Activated CD4-positive, alpha-beta T cell treated with anti-CD3 and anti-CD28 coated beads, Interleukin-10, Interleukin-2, amounts not matched to agents 100 ng/mL and 50 ng/mL, durations not matched to agents 16 hours and 8 hours (primary cell): Measurements from ENCODE around the gene AKAP6.

Source experiments
- DNase-seq: peaks from one replicate; pipeline ENCODE4 v3.0.0-alpha.2; 2020

Gene AKAP6

DNA sequence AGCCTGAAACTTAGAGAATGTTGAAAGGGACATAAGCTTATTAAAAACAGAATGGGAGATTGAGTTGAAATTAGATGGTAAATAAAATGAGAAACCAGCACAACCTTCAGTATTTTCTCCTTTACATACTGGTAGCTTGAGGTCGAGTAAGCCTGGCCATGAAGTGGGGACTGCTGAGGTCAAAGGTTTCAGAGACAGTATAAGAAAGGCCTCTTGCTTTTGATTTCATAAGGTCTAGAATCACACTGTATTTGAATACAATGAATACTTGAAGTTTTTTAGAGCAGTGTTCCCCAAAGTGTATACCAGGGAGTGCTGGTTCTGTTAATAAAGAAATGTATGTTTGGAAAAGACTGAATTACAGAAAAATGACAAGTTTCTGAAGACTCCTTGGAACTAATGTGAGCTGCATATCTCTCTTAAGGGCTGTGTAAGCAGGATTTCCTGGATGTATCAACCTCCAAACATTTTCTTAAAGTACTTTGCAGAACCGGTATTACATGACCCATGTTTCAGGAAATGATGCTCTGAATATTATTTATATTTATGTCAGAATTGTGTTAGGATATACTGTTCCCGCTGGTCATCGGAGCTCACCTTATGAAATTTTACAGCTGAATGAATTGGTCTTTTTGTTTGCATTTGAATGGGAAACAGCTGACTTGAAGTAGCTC is 85.0 kb downstream of the AKAP6 start:
- no peak for DNase-seq

DNA sequence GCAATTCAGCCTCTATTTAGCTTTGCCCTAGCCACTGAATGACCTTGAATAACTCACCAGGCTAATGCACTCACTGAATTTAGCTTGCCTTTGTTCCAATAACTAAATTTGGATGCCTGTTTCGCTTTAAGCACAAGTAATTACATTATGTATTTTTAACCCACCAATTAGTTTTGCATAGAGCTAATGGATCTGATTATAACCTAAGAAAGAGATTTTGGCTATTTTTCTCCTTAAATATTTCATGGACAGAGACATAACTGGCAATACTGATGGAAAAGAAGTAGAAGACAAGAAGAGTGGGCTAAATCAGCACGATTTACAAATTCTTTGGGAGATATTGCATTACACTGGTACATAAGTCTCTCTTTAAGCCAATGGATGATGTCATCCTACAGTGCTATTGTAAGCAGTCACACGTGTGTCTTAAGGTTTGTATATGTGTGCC is 85.7 kb downstream of the AKAP6 start:
- no peak for DNase-seq

DNA sequence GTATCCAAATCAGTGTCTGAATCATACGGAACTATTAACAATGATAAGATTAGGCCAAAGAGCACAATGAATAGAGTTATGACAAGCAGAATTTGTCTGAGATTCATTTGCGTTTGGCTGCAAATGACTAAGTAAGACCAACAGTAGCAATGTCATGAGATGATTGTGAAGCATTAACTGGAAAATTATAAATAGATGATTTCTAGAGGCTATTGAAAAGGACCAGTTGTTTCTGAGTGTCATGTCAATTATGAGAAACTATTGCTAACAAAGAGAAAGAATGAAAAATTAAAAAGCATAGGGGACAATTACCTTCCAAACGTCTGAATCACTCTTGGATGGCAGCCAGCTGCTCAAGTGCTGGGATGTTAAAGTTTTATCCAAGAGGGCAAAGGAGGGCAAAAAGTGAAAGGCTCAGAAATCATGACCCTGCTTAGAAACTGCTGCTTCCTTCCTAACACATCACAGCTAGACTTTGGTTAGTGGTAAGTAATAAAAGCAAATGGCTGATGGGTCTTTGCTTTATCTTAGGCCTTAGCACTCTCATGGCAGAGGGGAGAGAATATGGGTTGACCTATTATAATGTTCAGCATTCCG is 89.0 kb downstream of the AKAP6 start:
- no peak for DNase-seq

DNA sequence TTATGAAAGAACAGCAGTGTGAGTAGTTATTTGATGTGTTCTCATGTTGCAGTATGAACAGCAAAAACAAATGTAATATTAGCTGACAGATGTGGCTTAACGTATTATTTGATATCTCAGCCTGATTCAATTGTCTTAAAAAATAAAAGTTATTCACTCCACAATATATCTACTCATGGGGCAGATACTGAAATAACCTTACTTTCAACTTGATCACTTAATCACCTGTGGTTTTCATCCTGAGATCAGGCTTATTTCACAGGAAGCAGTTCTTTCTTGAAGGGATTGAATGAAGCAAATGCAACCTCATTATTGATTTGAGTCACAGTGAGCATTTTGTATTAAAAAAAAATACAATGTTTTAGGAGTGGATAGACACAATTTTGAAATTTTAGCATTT is 90.3 kb downstream of the AKAP6 start:
- no peak for DNase-seq

DNA sequence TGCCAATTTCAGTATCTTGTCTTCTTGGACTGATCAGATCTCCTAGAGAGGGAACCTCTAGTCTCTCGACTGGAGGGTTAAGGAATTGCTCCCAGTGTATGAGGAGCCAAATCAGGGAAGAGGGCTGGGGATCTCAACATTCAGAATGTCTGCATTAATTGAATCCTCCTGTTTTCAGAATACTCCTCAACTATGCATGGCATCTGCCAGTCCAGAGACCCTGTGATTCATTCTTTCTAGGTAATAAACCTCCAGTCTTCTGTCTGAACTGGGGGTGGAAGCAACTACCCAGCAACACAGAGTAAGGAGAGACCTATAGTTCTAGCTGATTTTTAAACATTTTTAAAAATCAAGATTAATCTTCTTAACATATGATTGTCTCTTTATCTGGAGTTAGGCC is 92.7 kb downstream of the AKAP6 start:
- no peak for DNase-seq

DNA sequence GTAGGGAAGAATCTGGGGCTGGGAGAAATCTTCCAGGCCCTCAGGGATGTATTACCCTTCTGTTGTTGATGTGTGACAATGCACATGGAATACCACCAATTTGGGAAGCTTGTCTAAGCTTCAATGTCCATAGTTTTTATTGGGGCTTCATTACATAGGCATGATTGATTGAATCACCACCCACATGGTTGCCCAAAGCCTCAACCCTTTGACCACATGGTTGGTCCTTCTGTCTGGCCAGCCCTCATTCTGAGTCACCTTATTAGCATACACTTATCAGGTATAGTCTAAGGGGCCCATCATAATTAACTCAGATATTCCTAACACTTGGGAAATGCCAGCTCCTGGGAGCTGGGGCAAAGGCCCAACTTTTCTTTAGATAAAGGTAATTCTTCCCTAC is 93.3 kb downstream of the AKAP6 start:
- DNase-seq, result no peak

DNA sequence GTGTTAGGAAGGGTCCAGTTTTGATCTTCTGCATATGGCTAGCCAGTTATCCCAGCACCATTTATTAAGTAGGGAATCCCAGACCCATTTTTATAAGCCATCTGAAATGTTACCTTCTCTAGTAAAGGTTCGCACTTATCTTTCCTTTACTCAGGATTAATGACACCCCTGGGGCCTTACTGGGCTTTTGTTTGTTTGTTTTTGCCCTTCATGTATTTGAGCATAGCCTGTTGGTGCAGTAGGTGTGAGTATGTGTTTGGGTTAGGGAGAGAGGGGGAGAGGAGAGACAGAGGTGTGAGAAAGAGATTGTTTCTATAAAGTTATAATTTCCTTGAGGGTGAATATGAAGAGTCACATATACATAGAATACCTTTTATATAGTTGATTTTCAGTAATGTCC is 96.9 kb downstream of the AKAP6 start:
- DNase-seq, result no peak

DNA sequence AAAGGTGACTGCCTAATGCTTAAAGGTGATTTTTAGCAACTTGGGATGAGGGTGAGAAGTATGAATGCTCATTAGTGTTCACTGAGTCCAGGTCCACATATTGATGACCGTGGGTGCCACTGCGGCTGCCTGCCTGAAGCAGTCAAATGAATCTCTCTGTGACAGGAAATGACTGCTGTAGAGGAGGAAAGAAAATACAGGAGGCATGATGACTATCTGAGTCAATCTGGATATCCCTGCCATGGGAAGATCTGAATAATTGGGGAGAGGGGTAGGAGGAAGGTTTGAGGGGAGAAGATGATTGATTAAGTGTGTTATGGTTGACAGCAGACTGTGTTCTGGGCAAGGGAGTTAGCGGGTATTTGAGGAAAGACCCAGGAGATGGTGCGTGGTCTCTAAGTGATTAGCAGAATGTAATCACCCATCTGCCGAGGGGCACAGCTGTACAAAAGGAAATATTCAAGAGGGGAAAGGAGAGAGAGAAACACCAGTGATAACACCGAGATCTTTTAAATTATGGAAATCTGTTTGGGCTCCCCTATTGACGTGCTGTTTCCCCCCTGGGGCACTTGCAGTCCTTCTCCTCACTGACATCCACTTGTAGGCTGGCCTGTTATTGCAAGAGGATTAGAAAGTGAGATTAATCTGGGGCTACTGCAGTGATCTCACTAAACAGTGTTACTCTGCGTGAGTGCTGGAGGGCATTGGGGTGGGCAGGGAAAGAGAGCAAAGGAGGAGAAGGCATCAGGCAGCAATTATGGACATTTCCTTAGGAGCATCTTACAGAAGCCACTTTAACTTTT is 97.7 kb downstream of the AKAP6 start:
- no peak for DNase-seq

DNA sequence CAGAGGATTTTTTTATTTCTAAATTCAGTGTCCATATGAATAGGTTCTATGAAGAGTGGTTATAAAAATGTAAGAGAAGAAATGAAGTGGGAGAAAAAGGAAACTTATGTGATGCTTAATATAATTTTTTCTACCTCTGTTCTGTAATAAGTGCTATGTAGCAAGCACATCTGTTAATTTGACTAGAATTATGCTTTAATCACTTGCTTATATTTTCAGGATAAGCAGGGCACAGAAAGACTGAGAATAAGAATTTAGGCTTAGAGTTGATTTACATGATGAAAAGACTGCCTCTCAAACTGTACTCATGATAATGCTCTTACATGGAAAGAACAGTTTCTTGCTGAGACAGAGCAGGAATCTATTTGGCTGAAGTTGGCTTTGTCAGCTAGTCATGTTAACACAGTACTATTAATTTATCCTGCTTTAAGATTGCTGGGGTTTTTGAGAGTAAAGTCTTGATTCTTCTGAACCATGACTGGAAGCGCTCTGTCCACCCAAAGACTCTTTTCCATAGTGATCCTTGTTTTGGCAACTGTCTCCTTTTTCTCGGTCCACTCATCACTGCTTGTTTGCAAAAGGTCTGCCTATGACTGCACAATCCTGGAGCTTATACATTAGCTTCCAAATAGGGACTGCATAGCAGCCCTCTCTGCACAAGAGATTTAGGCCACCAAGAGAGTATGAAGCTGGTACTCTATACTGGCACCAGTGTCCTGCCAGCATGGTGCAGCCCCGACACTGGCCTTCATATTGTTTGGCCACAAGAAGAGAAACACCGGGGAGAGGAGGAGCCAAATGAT is 98.8 kb downstream of the AKAP6 start:
- DNase-seq, result no peak

DNA sequence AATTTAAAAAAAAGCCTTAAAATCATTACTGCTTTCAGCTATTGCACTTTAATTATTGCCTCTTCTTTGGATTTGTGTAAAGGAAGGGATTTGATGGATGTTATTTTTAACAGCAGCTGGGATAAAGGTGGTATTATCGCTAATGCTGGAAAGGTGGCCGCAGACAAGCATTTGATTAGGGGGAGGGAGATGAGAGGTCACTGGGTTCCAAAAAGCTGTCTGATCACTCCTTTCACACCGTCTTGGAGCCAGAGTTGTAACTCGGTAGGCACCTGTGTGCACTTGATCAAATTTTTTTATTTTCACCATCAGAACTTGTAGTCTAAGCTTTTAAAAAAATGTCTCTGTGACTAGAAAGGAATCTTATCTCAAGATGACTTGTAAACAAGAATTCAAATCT is 99.8 kb downstream of the AKAP6 start:
- DNase-seq, result no peak

DNA sequence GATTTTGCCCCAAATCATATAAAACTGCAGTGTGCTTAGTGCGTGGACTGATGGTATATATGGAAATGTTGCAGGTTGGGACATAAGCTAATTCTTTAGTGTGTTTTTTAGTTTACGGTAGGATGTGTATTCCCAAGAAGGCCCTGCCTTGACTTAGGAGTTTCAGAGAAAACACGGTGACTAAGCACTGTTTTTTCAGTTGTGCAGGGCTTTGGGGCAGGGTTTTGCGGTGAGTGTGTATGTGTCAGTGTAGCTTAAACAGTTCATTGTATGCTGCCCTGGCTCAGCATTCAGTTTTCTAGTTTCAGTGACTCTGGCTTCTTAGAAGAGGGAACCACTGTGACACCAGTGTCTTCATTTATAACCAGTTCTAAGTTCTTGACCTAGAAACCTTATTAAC is 101.2 kb downstream of the AKAP6 start:
- peak; percentile 7 for DNase-seq

DNA sequence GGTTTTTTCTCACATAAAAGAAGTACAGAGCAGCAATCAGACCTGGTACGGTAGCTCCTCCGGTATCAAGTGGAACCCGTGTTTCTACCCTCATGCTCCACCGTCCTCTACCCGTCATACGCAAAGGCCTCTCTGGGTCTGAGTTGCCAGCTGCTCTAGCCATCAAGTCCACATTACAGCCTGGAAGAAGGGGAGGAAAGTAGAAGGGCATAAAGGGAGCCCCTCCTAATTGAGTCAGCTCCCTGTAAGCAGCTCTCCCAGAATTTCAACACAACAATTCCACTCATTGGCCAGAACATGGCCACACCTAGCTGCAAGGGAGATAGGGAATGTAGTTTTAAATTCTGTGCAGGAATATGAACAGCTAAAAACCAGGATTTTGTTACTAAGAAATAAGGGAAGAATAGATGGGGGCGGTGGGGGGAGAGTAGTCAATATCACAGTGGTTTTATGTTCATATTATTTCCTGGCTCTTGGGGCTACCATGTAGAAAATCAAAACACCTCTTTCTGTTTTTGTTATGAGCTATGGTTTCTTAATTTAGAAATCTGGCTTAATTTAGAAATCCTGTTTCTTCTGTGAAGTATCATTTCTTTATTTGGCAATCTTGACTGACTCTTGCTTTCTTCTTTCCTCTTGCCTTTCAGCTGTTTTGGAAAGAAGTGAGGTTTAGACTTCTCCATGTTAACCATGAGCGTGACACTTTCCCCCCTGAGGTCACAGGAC is 103.9 kb downstream of the AKAP6 start:
- no peak for DNase-seq

DNA sequence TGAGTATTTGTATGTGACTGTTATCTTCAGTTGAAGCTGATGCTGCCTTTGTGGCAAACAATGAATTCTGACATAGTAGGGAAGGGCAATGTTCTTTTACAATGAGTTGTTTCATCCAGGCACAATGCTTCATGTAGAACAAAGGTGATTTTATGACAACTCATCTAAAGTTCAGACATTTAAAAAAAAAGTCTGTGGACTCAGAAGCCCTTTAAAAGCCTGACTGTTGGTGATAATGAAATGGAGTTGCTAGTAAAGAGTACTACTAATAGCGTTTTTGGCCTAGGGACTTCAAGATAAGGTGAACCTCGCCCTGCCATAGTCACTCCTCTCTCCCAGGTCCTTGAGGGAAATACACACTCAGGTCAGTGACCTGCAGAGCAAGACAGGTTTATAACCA is 105.1 kb downstream of the AKAP6 start:
- DNase-seq, result no peak

DNA sequence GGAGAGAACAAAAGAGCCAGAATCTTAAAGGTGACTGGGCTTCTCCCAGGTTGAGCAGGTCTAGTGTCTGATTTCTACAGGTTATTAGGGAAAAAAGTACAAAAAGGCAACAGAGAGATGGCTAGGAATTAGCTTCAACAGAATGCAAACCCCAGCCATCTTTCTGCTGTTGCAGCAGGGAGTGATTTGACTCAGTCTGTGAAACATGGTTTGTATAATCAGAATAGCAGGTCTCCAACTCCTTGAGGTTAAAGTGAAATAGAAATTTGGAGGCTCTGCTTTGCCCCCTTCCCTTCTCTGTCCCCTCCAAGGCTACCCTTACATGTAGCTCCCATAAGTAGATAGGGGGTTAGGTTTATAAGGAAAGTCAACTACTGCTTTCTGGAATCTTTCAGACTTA is 105.8 kb downstream of the AKAP6 start:
- no peak for DNase-seq

DNA sequence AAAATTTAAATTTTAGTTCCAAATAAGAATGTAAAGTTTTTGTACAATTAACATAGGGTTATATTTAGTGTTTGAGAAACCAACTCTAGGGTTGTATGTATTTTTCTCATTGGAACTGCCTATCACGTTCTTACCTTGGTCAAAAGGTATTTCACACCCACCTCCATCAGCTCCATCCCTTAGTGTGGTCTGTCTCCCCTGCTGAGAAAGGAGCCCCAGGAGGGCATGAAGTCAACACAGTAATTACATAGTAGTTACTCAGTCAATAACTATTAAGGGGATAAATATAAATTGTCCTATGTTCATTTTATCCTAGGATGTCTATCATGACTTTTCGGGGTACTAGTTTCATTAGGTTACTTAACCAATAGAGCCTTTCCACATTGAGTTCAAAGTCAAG is 106.3 kb downstream of the AKAP6 start:
- DNase-seq, result no peak

DNA sequence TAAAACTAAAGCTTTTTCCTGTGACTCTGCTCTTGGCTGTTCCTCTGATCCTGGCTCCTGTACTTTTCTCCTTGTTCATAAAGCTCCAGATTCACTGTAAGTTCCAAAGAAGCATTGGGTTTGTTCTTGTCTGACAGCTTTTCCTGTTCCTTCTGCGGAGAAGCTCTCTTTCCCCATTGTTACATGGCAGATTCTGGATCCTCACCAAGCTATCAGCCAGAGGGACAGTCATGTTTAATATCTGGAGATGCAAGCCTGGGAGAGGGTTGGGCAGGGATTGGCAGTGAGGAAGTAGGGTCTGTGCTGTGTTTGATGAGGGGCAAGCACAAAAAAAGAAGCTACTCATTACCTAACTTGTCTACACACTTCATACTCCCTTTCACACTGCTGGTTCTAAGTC is 107.9 kb downstream of the AKAP6 start:
- no peak for DNase-seq

DNA sequence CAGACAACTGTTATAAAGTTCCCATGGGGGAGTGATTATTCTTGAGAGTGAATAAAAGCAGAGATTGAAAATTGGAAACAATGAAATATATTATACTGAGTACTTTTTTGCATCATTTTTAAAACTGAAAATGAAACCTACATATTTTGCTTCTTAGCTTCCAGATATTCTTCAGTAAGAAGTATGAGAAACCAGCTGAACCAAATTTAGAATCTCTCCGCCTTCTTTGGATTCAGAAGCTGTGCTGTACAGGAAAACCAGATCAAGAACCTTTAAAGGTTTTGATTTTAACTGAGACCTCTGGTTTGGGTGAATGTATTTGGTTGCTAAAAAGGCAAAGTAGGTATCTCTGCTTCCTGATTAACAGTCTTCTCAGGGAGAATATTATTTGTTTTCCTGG is 109.4 kb downstream of the AKAP6 start:
- DNase-seq, result no peak

DNA sequence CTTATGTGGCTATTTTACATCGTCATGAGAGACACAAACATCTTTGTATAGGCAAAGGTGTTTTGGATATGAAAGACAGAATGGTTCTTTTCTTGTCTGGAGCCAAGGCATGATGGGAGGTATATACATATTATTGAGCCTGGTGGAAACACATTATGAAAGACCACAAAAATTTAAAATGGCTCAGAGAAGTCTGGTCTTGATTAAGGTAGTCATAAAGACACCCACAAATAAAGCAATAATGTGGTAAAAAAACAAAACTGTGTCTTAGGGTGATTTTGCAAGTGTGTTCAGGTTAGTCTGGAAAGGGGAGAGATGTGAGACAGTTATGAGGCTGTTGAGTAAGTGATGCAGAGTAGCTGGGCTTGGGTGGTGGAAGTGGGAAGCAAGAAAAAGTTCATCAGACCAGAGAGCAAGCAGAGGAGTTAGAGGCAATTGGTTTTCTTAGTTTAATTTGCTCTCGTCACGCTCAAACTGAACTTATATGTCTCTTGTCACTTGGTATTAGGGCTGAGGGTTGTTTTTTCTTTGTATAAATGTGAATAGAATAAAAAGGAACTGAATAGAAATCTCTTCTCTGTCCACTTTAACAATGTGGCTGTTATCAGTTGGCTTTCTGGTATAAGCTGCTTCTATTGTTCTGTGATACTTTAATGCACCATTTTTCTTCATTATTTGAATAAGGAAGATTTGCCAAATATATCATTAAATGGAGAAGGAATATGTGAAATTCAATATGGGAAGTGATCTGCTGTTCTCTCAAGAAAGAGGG is 115.0 kb downstream of the AKAP6 start:
- no peak for DNase-seq

DNA sequence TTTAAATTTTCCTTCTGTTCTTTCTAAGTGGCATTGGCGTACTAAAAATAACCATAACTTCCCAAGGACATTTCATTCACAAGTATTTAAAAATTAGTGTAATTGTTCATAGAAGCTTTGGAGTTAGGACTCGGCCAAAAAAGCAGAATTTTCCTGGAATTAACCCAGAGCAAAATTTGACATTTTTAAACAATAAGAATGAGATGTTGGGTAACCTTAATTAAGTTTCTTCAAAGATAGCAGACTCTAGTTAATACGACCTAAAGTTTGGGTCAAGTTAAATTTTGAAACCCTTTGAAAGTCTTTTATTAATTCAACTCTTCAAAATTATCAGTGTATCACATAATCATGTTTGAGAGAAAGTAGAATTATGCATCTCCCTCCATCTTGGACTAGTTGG is 118.3 kb downstream of the AKAP6 start:
- DNase-seq, result no peak

DNA sequence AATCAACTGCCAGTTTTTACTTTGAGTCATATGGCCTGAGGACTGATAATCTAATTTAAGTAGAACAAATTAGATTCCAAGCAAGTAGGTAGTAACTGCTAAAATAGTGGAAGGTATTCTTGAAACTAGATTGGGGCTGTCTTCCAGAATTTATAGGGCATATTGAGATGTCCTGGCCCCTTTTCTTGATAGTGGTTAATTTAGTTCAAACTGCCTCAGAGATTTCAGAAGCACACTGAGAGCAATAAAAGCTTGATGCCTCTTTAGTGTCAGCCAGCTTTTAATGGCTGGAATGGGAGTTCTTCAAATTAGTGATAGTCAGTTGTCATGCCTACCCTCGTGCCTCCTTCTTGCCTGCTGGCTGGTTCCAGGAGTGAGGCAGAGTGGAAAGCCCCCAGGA is 120.5 kb downstream of the AKAP6 start:
- no peak for DNase-seq

DNA sequence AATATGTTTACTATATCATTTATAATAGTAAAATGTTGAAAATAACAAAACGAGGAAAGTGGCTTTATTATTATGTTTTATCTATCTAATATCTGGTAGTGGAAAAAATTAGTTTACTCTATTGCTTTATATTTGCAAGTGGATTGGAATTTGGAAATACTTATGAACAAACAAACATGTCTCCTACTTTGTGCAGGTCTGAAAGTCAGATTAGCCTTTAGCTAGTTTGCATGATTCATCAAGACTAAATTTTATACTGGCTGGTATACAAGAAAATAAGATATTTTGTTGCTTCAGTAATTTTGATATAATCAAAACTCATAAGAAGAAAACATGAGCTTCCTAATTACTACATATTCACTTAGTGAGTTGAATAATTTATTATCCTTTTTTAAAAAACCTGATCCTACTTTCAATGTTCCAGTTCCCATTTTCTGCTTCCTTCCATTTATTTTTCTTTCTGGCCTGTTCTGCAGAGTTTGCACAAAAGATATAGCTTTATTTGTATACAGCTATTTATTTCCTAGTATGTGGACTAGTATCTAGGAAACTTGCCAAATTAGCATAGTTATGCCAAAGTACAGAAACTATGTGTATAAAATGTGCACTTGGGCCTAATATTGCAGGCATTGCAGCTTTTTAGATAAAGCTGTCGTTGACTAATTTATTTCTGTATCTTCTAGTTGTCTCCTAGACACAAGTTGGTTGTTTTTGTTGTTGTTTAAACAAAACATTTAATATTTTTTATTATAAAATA is 122.0 kb downstream of the AKAP6 start:
- DNase-seq, result no peak
